ENCODE measurements around the gene FAM163A.
"Not testable (repeated sequence)": the region's sequence is repeated elsewhere in the genome, so short reads cannot be mapped to it uniquely, and the experiment has no call there.

FAM163A gene

DNA sequence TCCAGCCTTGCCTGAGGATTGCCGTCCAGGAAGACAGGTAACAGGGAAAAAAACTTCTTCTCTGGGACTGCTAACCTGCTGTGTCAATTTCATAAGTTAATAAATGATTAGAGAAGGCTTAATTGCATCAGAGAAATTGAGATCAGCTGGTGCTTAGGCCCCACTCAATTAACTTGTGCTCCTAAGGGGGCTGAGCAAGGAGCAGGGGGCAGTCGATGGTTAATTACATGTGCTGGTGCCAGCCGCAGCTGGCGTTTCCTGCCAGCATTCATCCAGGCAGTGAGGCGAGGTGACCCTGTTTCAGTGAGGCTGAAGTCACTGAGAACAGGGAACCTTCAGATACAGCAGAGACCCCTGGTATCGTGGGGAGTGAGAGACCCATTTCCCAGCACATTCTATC lies 60.0 kb downstream of the FAM163A start:
- TF ChIP-seq, protein P1, sequence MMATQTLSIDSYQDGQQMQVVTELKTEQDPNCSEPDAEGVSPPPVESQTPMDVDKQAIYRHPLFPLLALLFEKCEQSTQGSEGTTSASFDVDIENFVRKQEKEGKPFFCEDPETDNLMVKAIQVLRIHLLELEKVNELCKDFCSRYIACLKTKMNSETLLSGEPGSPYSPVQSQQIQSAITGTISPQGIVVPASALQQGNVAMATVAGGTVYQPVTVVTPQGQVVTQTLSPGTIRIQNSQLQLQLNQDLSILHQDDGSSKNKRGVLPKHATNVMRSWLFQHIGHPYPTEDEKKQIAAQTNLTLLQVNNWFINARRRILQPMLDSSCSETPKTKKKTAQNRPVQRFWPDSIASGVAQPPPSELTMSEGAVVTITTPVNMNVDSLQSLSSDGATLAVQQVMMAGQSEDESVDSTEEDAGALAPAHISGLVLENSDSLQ (IDR thresholded peaks at IDR 0.05) = no peak
- no peak for TF ChIP-seq CTBP1 (IDR thresholded peaks at IDR 0.05; ENCODE audit: borderline replicate concordance)
- TF ChIP-seq TARDBP (IDR thresholded peaks at IDR 0.05) = no peak
- no peak for TF ChIP-seq LEF1 (IDR thresholded peaks at IDR 0.05; ENCODE audit: borderline replicate concordance)
- CTCF ChIA-PET = no interaction called here
- POLR2A ChIA-PET = no interaction called here
- no peak for DNase-seq (ENCODE audit: extremely low spot score)

DNA sequence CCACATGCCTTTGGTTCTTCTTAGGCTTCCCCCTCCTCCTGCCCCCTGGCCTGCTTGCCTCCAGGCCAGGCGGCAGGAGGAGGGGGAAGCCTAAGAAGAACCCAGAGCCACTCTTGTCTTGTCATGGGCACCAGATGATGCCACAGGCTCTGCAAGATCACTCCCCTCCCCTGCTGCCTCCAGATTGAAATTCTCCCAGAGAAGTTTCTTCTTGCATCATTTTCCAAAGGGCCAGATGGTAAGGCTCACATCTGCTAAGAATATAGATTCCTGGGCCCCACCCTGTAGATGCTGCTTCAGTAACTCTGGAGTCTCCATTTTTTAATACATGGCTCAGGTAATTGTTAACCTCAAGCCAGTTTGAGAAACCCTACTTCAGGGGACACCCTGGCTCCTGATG lies 60.8 kb downstream of the FAM163A start:
- DNase-seq (ENCODE audit: extremely low spot score) = no peak
- CTCF ChIA-PET = interaction anchor here (0.7 kb wide), 1 partner anchor 78 kb away, joined by 3 read pairs; no protein-coding TSS in a partner anchor
- no peak for TF ChIP-seq CTBP1 (IDR thresholded peaks at IDR 0.05; ENCODE audit: borderline replicate concordance)
- no peak for TF ChIP-seq FOXK2 (IDR thresholded peaks at IDR 0.05)
- no peak for TF ChIP-seq TARDBP (IDR thresholded peaks at IDR 0.05)
- TF ChIP-seq, protein P1 (IDR thresholded peaks at IDR 0.05) = no peak
- no peak for TF ChIP-seq ELF4 (IDR thresholded peaks at IDR 0.05)
- TF ChIP-seq FOXM1 (IDR thresholded peaks at IDR 0.05; ENCODE audit: borderline replicate concordance) = no peak
- TF ChIP-seq LEF1 (IDR thresholded peaks at IDR 0.05; ENCODE audit: borderline replicate concordance) = no peak
- TF ChIP-seq L3MBTL2 (conservative IDR thresholded peaks at IDR 0.05) = no peak
- TF ChIP-seq ZNF384 (IDR thresholded peaks at IDR 0.05) = no peak
- TF ChIP-seq HDGF (IDR thresholded peaks at IDR 0.05; ENCODE audit: borderline replicate concordance) = no peak
- no peak for TF ChIP-seq NFRKB (IDR thresholded peaks at IDR 0.05)
- no peak for TF ChIP-seq FOXA1 (IDR thresholded peaks at IDR 0.05)
- no peak for TF ChIP-seq SP1 (IDR thresholded peaks at IDR 0.05)
- TF ChIP-seq SUZ12 (IDR thresholded peaks at IDR 0.05) = no peak
- TF ChIP-seq ARNT (IDR thresholded peaks at IDR 0.05) = no peak
- TF ChIP-seq BHLHE40 (IDR thresholded peaks at IDR 0.05; ENCODE audit: borderline replicate concordance) = no peak
- POLR2A ChIA-PET = no interaction called here

DNA sequence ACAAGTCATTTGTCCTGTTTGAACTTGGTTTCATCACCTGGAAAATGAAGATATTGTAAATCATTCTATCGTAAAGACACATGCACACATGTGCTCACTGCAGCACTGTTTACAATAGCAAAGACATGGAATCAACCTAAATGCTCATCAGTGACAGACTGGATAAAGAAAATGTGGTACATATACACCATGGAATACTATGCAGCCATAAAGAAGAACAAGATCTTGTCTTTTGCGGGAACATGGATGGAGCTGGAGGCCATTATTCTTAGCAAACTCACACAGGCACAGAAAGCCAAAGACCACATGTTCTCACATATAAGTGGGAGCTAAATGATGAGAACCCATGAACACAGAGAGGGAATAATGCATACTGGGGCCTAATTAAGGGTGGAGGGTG lies 61.3 kb downstream of the FAM163A start:
- CTCF ChIA-PET, POLR2A ChIA-PET: not testable (repeated sequence)

GRCh38 chr1:179805291-179806195 lies 62.5 kb downstream of the FAM163A start:
- DNase-seq (ENCODE audit: extremely low spot score) = no peak
- CTCF ChIA-PET = interaction anchor here (1.3 kb wide), 2 partner anchors 10 to 99 kb away, joined by 7 to 12 read pairs; no protein-coding TSS in a partner anchor
- TF ChIP-seq NFRKB (IDR thresholded peaks at IDR 0.05) (no peak), SUZ12 (IDR thresholded peaks at IDR 0.05) (no peak), L3MBTL2 (conservative IDR thresholded peaks at IDR 0.05) (no peak), BHLHE40 (IDR thresholded peaks at IDR 0.05; ENCODE audit: borderline replicate concordance) (no peak)
- TF ChIP-seq, protein P1 (IDR thresholded peaks at IDR 0.05) = no peak
- POLR2A ChIA-PET = no interaction called here

More for the DNA sequence above, 61.3 kb downstream of the FAM163A start:
- not testable (repeated sequence) for DNase-seq (ENCODE audit: extremely low spot score)

DNA sequence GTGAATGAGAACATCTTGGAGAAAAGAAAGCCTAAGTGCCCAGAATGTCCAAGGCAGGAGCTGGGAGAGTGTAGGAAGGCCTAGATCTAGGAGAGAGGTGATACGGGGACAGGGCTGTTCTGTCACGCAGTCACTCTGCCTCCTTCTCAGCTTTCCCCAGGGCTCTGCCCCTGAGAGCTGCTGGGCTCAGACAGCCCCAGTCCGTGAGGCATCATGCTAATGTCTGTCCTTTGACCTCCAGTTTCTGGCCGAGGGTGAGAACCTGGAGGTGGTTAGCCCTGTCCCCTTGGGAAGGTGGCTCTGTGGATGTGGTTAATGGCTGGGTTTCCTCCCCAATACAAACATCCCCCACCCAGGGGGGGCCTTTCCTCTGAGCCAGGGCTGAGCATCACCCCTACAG lies 63.2 kb downstream of the FAM163A start:
- no peak for DNase-seq (ENCODE audit: extremely low spot score)
- TF ChIP-seq CTBP1 (IDR thresholded peaks at IDR 0.05; ENCODE audit: borderline replicate concordance) = no peak
- no peak for TF ChIP-seq FOXK2 (IDR thresholded peaks at IDR 0.05)
- TF ChIP-seq ARNT (IDR thresholded peaks at IDR 0.05) = no peak
- no peak for TF ChIP-seq L3MBTL2 (conservative IDR thresholded peaks at IDR 0.05)
- no peak for TF ChIP-seq ELF4 (IDR thresholded peaks at IDR 0.05)
- no peak for TF ChIP-seq FOXM1 (IDR thresholded peaks at IDR 0.05; ENCODE audit: borderline replicate concordance)
- no peak for TF ChIP-seq LEF1 (IDR thresholded peaks at IDR 0.05; ENCODE audit: borderline replicate concordance)
- TF ChIP-seq SP1 (IDR thresholded peaks at IDR 0.05) = no peak
- no peak for TF ChIP-seq HDGF (IDR thresholded peaks at IDR 0.05; ENCODE audit: borderline replicate concordance)
- TF ChIP-seq TARDBP (IDR thresholded peaks at IDR 0.05) = no peak
- TF ChIP-seq NFRKB (IDR thresholded peaks at IDR 0.05) = no peak
- no peak for TF ChIP-seq ZNF384 (IDR thresholded peaks at IDR 0.05)
- ChIA-PET CTCF (interaction anchor here (1.3 kb wide), 2 partner anchors 9 to 100 kb away, joined by 7 to 12 read pairs; no protein-coding TSS in a partner anchor), POLR2A (no interaction called here)

DNA sequence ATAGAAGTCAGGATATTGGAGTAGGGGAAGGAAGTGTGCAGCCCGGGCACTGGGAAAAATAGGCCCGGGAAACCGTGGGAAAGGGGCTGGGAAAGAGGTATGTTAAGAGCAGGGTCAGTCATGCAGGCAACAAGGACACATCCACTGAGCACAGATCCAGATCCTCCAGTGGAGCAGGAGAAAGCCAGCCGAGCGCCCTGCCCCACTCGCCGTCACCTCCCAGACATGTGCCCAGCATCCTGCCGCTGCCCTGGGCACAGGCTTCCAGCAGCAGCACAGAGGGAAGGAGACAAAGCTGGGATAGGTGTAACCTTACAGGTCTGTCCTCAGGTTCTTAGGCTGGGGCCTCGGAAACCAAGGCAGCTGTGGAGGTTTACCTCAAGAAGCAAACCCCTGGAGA lies 64.2 kb downstream of the FAM163A start:
- CTCF ChIA-PET = interaction anchor here (9.9 kb wide), 1 partner anchor 102 kb away, joined by 288 read pairs; no protein-coding TSS in a partner anchor
- POLR2A ChIA-PET = no interaction called here
- TF ChIP-seq FOXM1 (IDR thresholded peaks at IDR 0.05; ENCODE audit: borderline replicate concordance) (no peak), ZNF384 (IDR thresholded peaks at IDR 0.05) (no peak), HDGF (IDR thresholded peaks at IDR 0.05; ENCODE audit: borderline replicate concordance) (no peak), ELF4 (IDR thresholded peaks at IDR 0.05) (no peak)
- TF ChIP-seq, protein P1 (IDR thresholded peaks at IDR 0.05) = no peak
- DNase-seq (ENCODE audit: extremely low spot score) = no peak
